ENCODE data around the gene ACE. TPM values are rescaled to one million over a fixed set of nuclear protein-coding genes. Genes with fewer than 3 reads are reported as not detected.

ACE gene
- total RNA-seq, 2 experiments from 2014 or later, result 2.2 to 2.6 TPM

DNA sequence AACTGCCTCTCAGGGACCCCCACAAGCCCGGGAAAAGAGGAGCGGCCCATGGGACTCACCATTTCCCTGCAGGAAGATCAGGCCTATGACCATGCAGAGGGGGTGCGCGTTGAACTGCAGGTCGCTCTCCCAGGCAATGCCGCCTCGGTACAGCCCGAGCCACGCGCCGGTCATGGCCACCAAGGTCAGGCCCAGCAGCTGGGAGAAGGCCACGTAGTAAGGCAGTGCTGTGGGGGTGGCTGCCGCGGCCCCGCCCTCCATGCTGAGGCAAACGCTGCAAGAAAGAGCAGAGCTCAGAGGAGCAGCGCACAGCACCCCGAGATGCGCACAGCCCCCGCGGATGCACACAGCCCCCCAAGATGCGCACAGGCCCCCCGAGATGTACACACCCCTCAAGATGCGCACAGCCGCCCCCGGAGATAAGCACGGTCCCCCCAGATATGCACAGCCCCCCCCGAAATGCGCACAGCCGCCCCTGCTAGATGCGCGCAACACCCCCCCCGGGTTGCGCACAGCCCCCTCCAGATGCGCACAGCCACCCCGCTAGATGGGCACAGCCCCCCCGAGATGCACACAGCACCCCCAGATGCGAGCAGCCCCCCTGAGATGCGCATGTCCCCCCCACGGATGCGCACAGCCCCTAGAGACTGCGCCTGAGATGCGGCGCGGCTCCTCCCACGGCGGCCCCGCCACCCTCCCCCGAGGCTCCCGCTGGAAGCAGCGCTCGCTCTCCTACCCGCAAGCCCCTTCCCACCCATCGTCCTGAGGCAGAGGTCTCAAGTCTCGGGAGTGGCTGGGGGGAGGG is 39.4 kb upstream of the ACE start:
- Mint-ChIP-seq H3K4me3 (no peak overlapping the region), H3K27me3 (no peaks in the 10 kb centered on the region), H3K9me3 (no peaks in the 10 kb centered on the region), H3K4me1 (ENCODE audit: low read depth) (peaks cover 55% of the 10 kb centered on the region), H3K27ac (no peak overlapping the region), H3K36me3 (peaks cover 1% of the 10 kb centered on the region)
- ChIA-PET CTCF (interaction anchor here (3.3 to 4.9 kb wide), 4 partner anchors 8 to 175 kb away, joined by 16 to 43 read pairs (median 32); partner anchors contain the start of genes ACE and CYB561), POLR2A (interaction anchor here (2.8 kb wide), 1 partner anchor 8 kb away, joined by 14 read pairs; the partner anchor contains the start of gene CYB561)
- intact Hi-C loops (cut with micrococcal nuclease), result no loop called here
- DNase-seq, result no peak

DNA sequence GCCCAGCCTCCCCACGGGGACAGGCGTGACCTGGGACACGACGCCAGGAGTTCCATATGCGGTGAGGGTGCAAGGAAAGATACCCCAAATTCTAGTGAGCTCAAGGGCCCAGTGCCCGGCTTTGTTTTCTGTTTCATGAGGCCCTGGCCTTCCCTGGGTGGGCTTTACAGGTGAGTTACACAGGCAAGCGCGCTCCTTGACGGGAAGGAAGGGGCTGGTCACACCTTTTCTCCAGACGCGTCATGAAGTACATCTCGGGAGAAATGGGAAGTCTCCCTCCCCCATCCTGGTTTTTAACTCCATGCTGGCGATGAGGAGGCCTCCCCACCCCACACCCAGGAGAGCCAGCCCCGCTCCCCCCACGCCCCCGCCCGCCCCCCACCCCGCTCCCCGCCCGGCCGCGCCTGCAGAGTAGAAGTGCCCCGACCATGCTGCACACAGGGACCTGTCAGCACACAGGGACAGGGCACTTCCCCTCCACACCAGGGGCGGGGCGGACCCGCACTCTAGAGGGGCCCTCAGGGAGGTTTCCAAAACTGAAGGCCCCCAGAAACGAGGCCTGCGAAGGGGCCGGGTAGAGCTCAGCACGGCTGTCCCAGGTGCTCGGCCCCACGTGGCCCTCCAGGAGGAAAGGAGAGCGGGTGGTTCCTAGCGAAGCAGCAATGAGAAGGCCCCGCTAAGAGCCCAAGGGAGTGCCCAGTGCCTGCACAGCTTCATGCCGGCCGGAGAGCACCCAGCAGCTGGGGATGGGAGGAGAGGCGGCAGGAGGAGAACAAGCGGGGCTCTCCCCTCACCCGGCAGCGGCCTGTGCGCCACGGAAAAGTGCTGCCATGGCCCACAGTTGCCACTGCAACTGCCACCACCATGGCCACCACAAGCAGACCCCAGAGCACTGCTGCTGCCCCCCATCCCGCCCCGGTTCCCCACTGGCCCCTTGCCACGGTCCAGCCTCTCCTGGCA is 38.5 kb upstream of the ACE start:
- ChIA-PET CTCF (interaction anchor here (0.5 to 2.7 kb wide), 4 partner anchors 9 to 1378 kb away, joined by 3 to 22 read pairs (median 4); no protein-coding TSS in a partner anchor), POLR2A (no interaction called here)
- Mint-ChIP-seq H3K27ac (peak overlapping the region; percentile 88), H3K4me1 (ENCODE audit: low read depth) (peaks cover 57% of the 10 kb centered on the region), H3K9me3 (no peaks in the 10 kb centered on the region), H3K36me3 (no peaks in the 10 kb centered on the region), H3K4me3 (no peak overlapping the region), H3K27me3 (no peaks in the 10 kb centered on the region)
- intact Hi-C loops (cut with micrococcal nuclease), result loop anchor here (1.0 kb wide), 1 partner anchor 112 kb away; the partner anchor contains the start of gene DCAF7
- no peak for DNase-seq

DNA sequence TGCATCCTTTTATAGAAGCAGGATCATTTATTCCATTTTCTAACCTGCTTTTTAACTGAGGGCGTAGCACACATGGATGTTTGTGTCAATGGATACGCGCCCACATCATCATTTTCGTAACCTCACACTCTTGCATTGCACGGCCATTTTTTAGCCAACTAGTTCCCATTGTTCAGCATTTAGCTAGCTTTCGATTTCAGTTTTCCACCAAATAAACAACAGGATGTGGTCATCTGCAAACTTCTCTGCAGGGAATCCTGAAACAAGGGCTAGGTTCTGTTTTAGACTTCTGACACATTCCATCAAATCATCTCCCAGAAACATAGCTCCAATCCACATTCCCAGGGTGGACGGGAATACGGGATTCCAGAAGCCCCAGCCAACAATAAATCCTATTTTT is 37.2 kb upstream of the ACE start:
- ChIA-PET POLR2A (interaction anchor here (0.7 to 1.6 kb wide), 3 partner anchors 110 to 264 kb away, joined by 3 to 9 read pairs (median 5); partner anchors contain the start of genes DCAF7 and MAP3K3), CTCF (interaction anchor here (0.9 to 4.6 kb wide), 8 partner anchors 8 to 182 kb away, joined by 3 to 38 read pairs (median 4); partner anchors contain the start of genes ACE and MAP3K3)
- no peaks in the 10 kb centered on the region for H3K36me3 Mint-ChIP-seq
- peak overlapping the region; percentile 50 for H3K4me3 Mint-ChIP-seq
- H3K4me1 Mint-ChIP-seq (ENCODE audit: low read depth), result peaks cover 49% of the 10 kb centered on the region
- DNase-seq, result peak; percentile 47
- H3K9me3 Mint-ChIP-seq, result no peaks in the 10 kb centered on the region
- peak overlapping the region; percentile 88 for H3K27ac Mint-ChIP-seq
- intact Hi-C loops (cut with micrococcal nuclease), result loop anchor here (1.0 kb wide), 1 partner anchor 111 kb away; the partner anchor contains the start of gene DCAF7
- no peaks in the 10 kb centered on the region for H3K27me3 Mint-ChIP-seq

DNA sequence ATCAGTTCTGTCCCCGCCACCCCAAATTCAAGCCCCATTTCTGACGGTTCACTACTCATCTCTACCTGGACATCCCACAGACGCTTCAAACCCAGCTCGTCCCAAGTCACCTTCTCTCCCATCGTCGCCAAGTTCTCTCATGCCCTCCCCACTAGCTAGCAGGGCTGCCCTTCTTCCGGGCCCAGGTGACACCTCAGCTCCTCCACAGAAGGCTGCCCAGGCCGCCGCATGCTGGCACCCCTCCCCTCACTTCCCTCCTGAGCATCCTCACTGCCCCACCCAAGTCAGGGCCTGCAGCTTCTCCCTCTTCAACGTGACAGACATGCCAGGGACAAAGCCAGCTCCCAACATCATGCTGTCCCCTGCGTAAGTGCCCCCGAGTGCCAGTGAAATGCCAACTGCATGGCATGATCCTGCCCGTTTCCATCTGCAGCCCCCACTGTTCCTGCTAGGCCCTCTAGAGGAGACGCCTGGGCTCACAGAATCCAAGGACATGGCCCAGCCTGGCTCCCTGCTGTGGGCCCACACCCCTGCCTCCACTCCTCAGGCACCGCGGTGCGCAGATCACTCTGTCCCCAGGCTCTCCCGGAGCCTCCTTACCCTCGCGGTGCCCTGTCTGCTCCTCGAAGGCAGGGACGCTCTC is 36.6 kb upstream of the ACE start:
- Mint-ChIP-seq H3K27ac (peak overlapping the region; percentile 88), H3K4me3 (peak overlapping the region; percentile 50), H3K27me3 (peaks cover 1% of the 10 kb centered on the region), H3K36me3 (no peaks in the 10 kb centered on the region), H3K4me1 (ENCODE audit: low read depth) (peaks cover 50% of the 10 kb centered on the region), H3K9me3 (no peaks in the 10 kb centered on the region)
- DNase-seq, result peak; percentile 51
- intact Hi-C loops (cut with micrococcal nuclease), result no loop called here
- POLR2A ChIA-PET, result interaction anchor here (1.4 to 1.6 kb wide), 2 partner anchors 182 to 263 kb away, joined by 5 to 9 read pairs; partner anchors contain the start of gene MAP3K3
- CTCF ChIA-PET, result interaction anchor here (0.9 to 4.6 kb wide), 7 partner anchors 14 to 181 kb away, joined by 3 to 38 read pairs (median 5); partner anchors contain the start of genes ACE and MAP3K3

DNA sequence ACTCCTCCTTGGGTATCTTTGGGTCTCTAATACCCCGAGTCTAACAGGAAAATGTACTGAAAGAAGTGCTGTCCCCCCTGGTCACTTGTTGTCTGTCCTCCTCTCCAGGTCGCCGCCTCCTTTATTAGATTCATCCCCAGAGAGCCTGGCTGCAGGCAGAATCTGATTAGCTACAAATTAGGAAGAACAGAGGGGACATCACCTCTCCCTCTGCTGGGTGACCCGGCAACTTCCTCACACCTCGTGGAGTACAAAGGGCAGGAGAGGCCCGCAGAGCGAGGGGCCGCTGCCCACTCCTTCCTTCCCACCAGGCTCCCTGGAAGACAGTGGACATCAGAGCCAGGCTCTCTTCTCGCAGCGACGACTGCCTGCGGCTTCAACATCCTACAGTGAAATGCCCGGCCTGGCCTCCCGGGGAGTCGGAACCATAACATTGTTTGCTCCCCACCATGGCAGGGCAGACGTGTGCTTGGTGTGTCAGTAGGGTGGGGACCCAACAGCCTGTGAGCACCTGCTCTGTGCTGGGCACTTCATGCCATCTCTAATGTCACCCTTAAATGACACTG is 36.0 kb upstream of the ACE start:
- Mint-ChIP-seq H3K27ac (peak overlapping the region; percentile 88), H3K27me3 (peaks cover 1% of the 10 kb centered on the region), H3K9me3 (no peaks in the 10 kb centered on the region), H3K4me3 (no peak overlapping the region), H3K36me3 (no peaks in the 10 kb centered on the region), H3K4me1 (ENCODE audit: low read depth) (peaks cover 46% of the 10 kb centered on the region)
- CTCF ChIA-PET, result interaction anchor here (0.9 to 4.6 kb wide), 6 partner anchors 14 to 181 kb away, joined by 3 to 38 read pairs (median 8); partner anchors contain the start of genes ACE and MAP3K3
- intact Hi-C loops (cut with micrococcal nuclease), result no loop called here
- DNase-seq, result no peak
- POLR2A ChIA-PET, result interaction anchor here (0.8 to 1.6 kb wide), 3 partner anchors 171 to 263 kb away, joined by 3 to 9 read pairs (median 5); partner anchors contain the start of gene MAP3K3

DNA sequence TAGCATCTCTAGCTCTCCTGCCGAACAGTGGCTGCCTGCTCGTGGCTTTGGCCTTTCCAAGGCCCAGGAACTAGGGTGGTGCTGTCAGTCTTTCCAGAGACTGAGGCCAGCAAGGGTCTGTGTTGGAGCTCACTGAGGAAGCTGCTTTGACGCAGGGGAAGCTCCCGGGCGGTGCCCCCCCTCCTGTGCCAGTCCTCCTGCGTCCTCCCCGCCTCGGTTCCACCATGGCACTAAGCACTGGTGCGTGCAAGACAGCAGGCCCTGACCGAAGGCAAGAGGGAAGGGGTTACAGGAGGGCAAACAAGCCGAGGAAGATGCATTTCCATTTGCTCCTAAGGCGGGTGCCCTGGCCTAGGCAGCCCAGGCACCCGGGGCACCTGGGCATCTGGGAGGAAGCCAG is 35.2 kb upstream of the ACE start:
- CTCF ChIA-PET, result interaction anchor here (0.9 to 4.6 kb wide), 4 partner anchors 16 to 180 kb away, joined by 3 to 38 read pairs (median 5); partner anchors contain the start of genes ACE and MAP3K3
- Mint-ChIP-seq H3K27ac (no peak overlapping the region), H3K9me3 (no peaks in the 10 kb centered on the region), H3K27me3 (peaks cover 1% of the 10 kb centered on the region), H3K4me1 (ENCODE audit: low read depth) (peaks cover 46% of the 10 kb centered on the region), H3K4me3 (no peak overlapping the region), H3K36me3 (no peaks in the 10 kb centered on the region)
- POLR2A ChIA-PET, result interaction anchor here (0.8 kb wide), 1 partner anchor 170 kb away, joined by 3 read pairs; no protein-coding TSS in a partner anchor
- DNase-seq, result no peak
- intact Hi-C loops (cut with micrococcal nuclease), result no loop called here

DNA sequence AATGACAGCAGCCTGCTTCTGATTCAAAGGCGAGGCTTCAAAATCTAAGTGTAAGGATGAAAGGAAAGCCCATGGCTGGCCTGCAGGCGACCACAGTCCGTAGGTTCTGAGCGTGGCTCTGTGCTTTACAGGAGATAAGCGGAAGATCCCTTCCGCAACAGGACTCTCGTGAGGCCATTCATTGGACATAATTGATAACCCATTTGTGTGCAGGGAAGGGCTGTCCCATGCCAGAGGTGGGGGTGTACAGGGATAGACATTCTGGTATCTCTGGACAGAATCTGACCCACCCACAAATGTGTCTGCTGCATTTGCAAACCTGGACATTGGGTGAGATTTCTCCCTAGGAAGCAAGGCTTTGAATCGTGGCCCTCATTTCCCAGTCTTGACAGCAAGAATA is 34.8 kb upstream of the ACE start:
- Mint-ChIP-seq H3K4me1 (ENCODE audit: low read depth) (peaks cover 49% of the 10 kb centered on the region), H3K9me3 (no peaks in the 10 kb centered on the region), H3K36me3 (no peaks in the 10 kb centered on the region), H3K27ac (peak overlapping the region; percentile 69), H3K4me3 (no peak overlapping the region), H3K27me3 (peaks cover 1% of the 10 kb centered on the region)
- DNase-seq, result no peak
- POLR2A ChIA-PET, result no interaction called here
- intact Hi-C loops (cut with micrococcal nuclease), result no loop called here
- CTCF ChIA-PET, result interaction anchor here (1.1 to 7.2 kb wide), 5 partner anchors 16 to 180 kb away, joined by 3 to 47 read pairs (median 38); partner anchors contain the start of genes ACE and MAP3K3

DNA sequence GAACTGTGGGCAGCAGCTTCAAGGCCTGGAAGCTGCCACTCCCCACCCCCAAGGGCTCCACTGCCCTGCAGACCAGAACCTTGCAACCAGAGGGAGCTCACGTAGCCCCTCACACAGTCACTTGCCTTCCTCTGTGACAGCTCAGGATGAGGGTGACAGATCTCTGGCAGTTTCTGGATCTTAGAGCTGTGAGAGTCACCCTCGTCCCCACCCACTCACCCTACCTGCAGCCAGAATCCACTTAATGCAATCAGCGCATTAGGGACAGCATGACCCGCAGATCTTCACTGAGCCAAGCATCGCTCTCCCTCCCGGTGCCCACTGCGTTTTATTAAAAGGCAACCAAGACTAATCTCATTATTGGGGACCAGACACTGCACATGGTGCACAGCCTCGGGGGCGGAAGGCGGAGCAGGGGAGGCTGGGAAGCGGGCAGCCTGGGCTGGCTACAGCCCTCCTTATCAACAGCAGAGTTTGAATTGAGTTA is 34.3 kb upstream of the ACE start:
- Mint-ChIP-seq H3K9me3 (no peaks in the 10 kb centered on the region), H3K27ac (peak overlapping the region; percentile 69), H3K27me3 (peaks cover 1% of the 10 kb centered on the region), H3K4me3 (no peak overlapping the region), H3K36me3 (no peaks in the 10 kb centered on the region), H3K4me1 (ENCODE audit: low read depth) (peaks cover 51% of the 10 kb centered on the region)
- intact Hi-C loops (cut with micrococcal nuclease), result no loop called here
- DNase-seq, result peak; percentile 48
- ChIA-PET CTCF (interaction anchor here (1.1 to 7.2 kb wide), 5 partner anchors 17 to 169 kb away, joined by 3 to 47 read pairs (median 38); partner anchors contain the start of gene ACE), POLR2A (interaction anchor here (0.5 kb wide), 1 partner anchor 110 kb away, joined by 3 read pairs; no protein-coding TSS in a partner anchor)

DNA sequence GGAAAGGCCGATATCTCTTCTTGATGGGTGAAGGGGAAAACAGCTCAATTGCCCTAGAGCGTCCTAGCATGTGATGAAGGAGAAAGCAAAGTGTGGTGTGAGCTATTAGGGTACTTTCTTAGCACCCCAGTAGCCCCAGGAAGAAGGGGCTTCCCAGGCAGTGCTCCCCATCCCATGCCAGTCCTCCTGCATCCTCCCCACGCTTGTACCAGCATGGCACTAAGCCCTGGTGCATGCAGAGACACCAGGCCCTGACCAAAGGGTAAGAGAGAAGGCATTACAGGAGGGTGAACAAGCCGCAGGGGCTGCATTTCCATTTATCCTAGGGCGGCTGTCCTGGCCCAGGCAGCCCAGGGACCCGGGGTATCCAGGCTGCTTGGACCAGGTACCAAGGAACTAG is 33.8 kb upstream of the ACE start:
- POLR2A ChIA-PET, result interaction anchor here (0.5 to 1.0 kb wide), 2 partner anchors 11 to 109 kb away, joined by 3 read pairs; no protein-coding TSS in a partner anchor
- Mint-ChIP-seq H3K27ac (no peak overlapping the region), H3K27me3 (peaks cover 1% of the 10 kb centered on the region), H3K36me3 (no peaks in the 10 kb centered on the region), H3K4me1 (ENCODE audit: low read depth) (peaks cover 51% of the 10 kb centered on the region), H3K4me3 (no peak overlapping the region), H3K9me3 (no peaks in the 10 kb centered on the region)
- intact Hi-C loops (cut with micrococcal nuclease), result no loop called here
- no peak for DNase-seq
- CTCF ChIA-PET, result interaction anchor here (1.2 to 7.2 kb wide), 4 partner anchors 17 to 168 kb away, joined by 3 to 47 read pairs (median 40); partner anchors contain the start of gene ACE

DNA sequence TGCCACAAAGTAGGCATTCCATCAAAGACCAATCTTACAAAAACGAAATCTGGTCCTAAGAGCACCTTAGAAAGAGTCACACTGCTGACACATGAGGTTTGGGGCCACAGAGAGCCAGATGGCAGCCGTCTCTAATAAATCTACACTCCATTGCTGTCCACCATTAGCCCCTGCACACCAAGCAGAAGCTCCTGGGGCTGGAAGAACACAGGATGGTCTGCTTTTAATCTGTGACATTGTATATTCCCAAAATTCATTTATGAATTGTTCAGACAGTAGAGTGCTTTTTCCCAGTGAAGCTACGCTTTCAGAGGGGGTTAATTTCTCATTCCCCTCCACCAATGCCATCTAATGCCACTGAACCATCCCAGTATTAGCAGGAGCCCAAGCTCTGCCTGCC is 32.4 kb upstream of the ACE start:
- no peak for DNase-seq
- H3K4me3 Mint-ChIP-seq, result no peak overlapping the region
- ChIA-PET CTCF (interaction anchor here (0.7 to 7.2 kb wide), 7 partner anchors 9 to 171 kb away, joined by 3 to 47 read pairs (median 10); no protein-coding TSS in a partner anchor), POLR2A (interaction anchor here (1.3 to 2.9 kb wide), 2 partner anchors 9 to 178 kb away, joined by 3 to 14 read pairs; partner anchors contain the start of gene MAP3K3)
- H3K36me3 Mint-ChIP-seq, result no peaks in the 10 kb centered on the region
- no peaks in the 10 kb centered on the region for H3K9me3 Mint-ChIP-seq
- H3K27me3 Mint-ChIP-seq, result peaks cover 1% of the 10 kb centered on the region
- intact Hi-C loops (cut with micrococcal nuclease), result no loop called here
- no peak overlapping the region for H3K27ac Mint-ChIP-seq
- peaks cover 44% of the 10 kb centered on the region for H3K4me1 Mint-ChIP-seq (ENCODE audit: low read depth)

Measured in activated CD4-positive, alpha-beta memory T cell treated with anti-CD3 and anti-CD28 coated beads for 36 hours (primary cell).